SH-SY5Y (cell line): ENCODE measurements around the gene ZNF212.

Experiments
- GATA2 ChIP-seq: IDR thresholded peaks from 2 replicates; pipeline ENCODE4 v1.6.1; 2011; ENCODE audit warnings: mild to moderate bottlenecking, low read depth, low read length
- GATA3 ChIP-seq: IDR thresholded peaks from 2 replicates; pipeline ENCODE4 v1.6.1; 2011; ENCODE audit warnings: low read depth, mild to moderate bottlenecking, low read length, moderate library complexity

- TF ChIP-seq GATA2 (no peak), GATA3 (no peak)
Measured at GRCh38 chr7:149216402-149216801, 23.0 kb upstream of the ZNF212 start.
